CD8-positive, alpha-beta memory T cell (primary cell): ENCODE measurements around the gene ATOX1. TPM values are rescaled to one million over a fixed set of nuclear protein-coding genes. Genes with fewer than 3 reads are reported as not detected.
A peak's percentile ranks its signal among the peaks of the same experiment; 100 is the strongest.

ENCODE experiments used
- CTCF ChIA-PET: fragments of 350-600 bp; sonication (Branson Sonifier 250); formaldehyde crosslinking; loops from one replicate; lab custom pipeline; 2021; ENCODE audit warnings: antibody characterized with exemption; lab: Charles Lee
- POLR2A ChIA-PET: fragments of 350-600 bp; sonication (Branson Sonifier 250); formaldehyde crosslinking; loops from one replicate; lab custom pipeline; 2021; ENCODE audit warnings: antibody characterized with exemption; lab: Charles Lee
- DNase-seq, 5 donors: peaks; one replicate each; pipeline versions ENCODE4 v3.0.0 to v3.0.0-alpha.2; 2020 to 2022; ENCODE audit warnings: mixed read lengths in 1 of 5
- H3K27ac ChIP-seq: one replicate; pipeline ENCODE4 v1.7.0; 2013; ENCODE audit warnings: low read depth, mild to moderate bottlenecking, low read length, moderate library complexity
- H3K27me3 ChIP-seq: 2 replicates; pipeline ENCODE4 v1.7.0; 2013; ENCODE audit warnings: low read length, mild to moderate bottlenecking; ENCODE audit not compliant: insufficient read depth, poor library complexity, severe bottlenecking
- H3K36me3 ChIP-seq: 2 replicates; pipeline ENCODE4 v1.7.0; 2013; ENCODE audit warnings: mild to moderate bottlenecking, low read length, moderate library complexity; ENCODE audit not compliant: insufficient read depth
- H3K4me1 ChIP-seq: 2 replicates; pipeline ENCODE4 v1.7.0; 2013; ENCODE audit warnings: mild to moderate bottlenecking, low read length, moderate library complexity; ENCODE audit not compliant: insufficient read depth
- H3K4me3 ChIP-seq: 2 replicates; pipeline ENCODE4 v1.7.0; 2013; ENCODE audit warnings: mild to moderate bottlenecking, low read length
- H3K9me3 ChIP-seq: 2 replicates; pipeline ENCODE4 v1.7.0; 2013; ENCODE audit warnings: mild to moderate bottlenecking, low read length
- H3K27ac Mint-ChIP-seq, 8 donors: one replicate each; pipeline ENCODE4 v1.8.0; 2020 to 2021; ENCODE audit warnings: mixed read lengths in 8 of 8, mild to moderate bottlenecking in 6 of 8, inconsistent platforms in 3 of 8, moderate library complexity in 3 of 8
- H3K27me3 Mint-ChIP-seq, 2 donors: one replicate each; pipeline ENCODE4 v1.8.0; 2020 to 2021; ENCODE audit warnings: mixed read lengths in 2 of 2, mild to moderate bottlenecking in 1 of 2, moderate library complexity in 1 of 2
- H3K36me3 Mint-ChIP-seq, 3 donors: one replicate each; pipeline ENCODE4 v1.8.0; 2020 to 2021; ENCODE audit warnings: mixed read lengths in 3 of 3, inconsistent platforms in 1 of 3, mild to moderate bottlenecking in 1 of 3
- H3K4me1 Mint-ChIP-seq, 3 donors: one replicate each; pipeline ENCODE4 v1.8.0; 2020 to 2021; ENCODE audit warnings: mixed read lengths in 3 of 3, inconsistent platforms in 1 of 3, mild to moderate bottlenecking in 1 of 3
- H3K4me3 Mint-ChIP-seq, 7 donors: one replicate each; pipeline ENCODE4 v1.8.0; 2020 to 2021; ENCODE audit warnings: mixed read lengths in 7 of 7, mild to moderate bottlenecking in 6 of 7, moderate library complexity in 4 of 7, inconsistent platforms in 2 of 7
- H3K9me3 Mint-ChIP-seq, 5 donors: one replicate each; pipeline ENCODE4 v1.8.0; 2020 to 2022; ENCODE audit warnings: mixed read lengths in 5 of 5, mild to moderate bottlenecking in 3 of 5, moderate library complexity in 2 of 5, inconsistent platforms in 1 of 5
- polyA plus RNA-seq: library from polyadenylated mRNA; unstranded; fragments of 300-500 nt; fragmentation: Illumina TruSeq; gene quantifications from one replicate; pipeline ENCODE4 v1.2.3, GENCODE V29; 2021
- total RNA-seq, 2 experiments: library from RNA; stranded (reverse); gene quantifications; one replicate each; pipeline ENCODE4 v1.2.3, GENCODE V29; 2021

The ATOX1 gene
- total and polyA plus RNA-seq, 3 experiments from 2014 or later: 67.7 to 103 (median 91.0) TPM

GRCh38 chr5:151739939-151740335 is 18.5 kb downstream of the ATOX1 start:
- CTCF ChIA-PET: interaction anchor here (1.2 to 3.5 kb wide), 5 partner anchors 9 to 81 kb away, joined by 3 to 22 read pairs (median 7); no protein-coding TSS in a partner anchor
- H3K36me3 ChIP-seq: no peaks in the 10 kb centered on the region
- Mint-ChIP-seq H3K27ac (peak overlapping the region in 1 of 8 donors; percentile 71), H3K4me1 (peaks cover 17 to 25% (median 24%) of the 10 kb centered on the region in 3 donors), H3K4me3 (no peak overlapping the region), H3K27me3 (no peaks in the 10 kb centered on the region), H3K36me3 (peaks cover 3 to 63% (median 19%) of the 10 kb centered on the region in 3 donors), H3K9me3 (no peaks in the 10 kb centered on the region)
- H3K27ac ChIP-seq: no peak overlapping the region
- H3K9me3 ChIP-seq: no peaks in the 10 kb centered on the region
- POLR2A ChIA-PET: interaction anchor here (0.9 to 1.3 kb wide), 2 partner anchors 18 to 31 kb away, joined by 3 read pairs; partner anchors contain the start of gene ATOX1
- peaks cover 7% of the 10 kb centered on the region for H3K4me1 ChIP-seq
- DNase-seq: no peak
- no peaks in the 10 kb centered on the region for H3K27me3 ChIP-seq
- H3K4me3 ChIP-seq: no peak overlapping the region

- Mint-ChIP-seq H3K9me3 (no peaks in the 10 kb centered on the region), H3K4me3 (no peak overlapping the region), H3K27me3 (peaks cover 0 to 1% of the 10 kb centered on the region in 2 donors), H3K4me1 (peaks cover 14 to 20% (median 19%) of the 10 kb centered on the region in 3 donors), H3K27ac (peak overlapping the region in 1 of 8 donors; percentile 95), H3K36me3 (peaks cover 3 to 62% (median 18%) of the 10 kb centered on the region in 3 donors)
- Histone ChIP-seq H3K27me3 (no peaks in the 10 kb centered on the region), H3K36me3 (no peaks in the 10 kb centered on the region), H3K27ac (no peak overlapping the region), H3K4me3 (no peak overlapping the region), H3K9me3 (no peaks in the 10 kb centered on the region), H3K4me1 (peaks cover 5% of the 10 kb centered on the region)
- DNase-seq: no peak
- POLR2A ChIA-PET: interaction anchor here (0.9 kb wide), 1 partner anchor 19 kb away, joined by 3 read pairs; the partner anchor contains the start of gene ATOX1
- CTCF ChIA-PET: interaction anchor here (1.2 to 3.5 kb wide), 6 partner anchors 8 to 81 kb away, joined by 3 to 22 read pairs (median 6); no protein-coding TSS in a partner anchor
Observed at GRCh38 chr5:151739395-151739794, 19.0 kb downstream of the ATOX1 start.

GRCh38 chr5:151738125-151738848 is 20.1 kb downstream of the ATOX1 start:
- H3K4me3 Mint-ChIP-seq: no peak overlapping the region
- no peaks in the 10 kb centered on the region for H3K27me3 ChIP-seq
- no peak for DNase-seq
- no peak overlapping the region for H3K27ac ChIP-seq
- no peaks in the 10 kb centered on the region for H3K9me3 ChIP-seq
- peaks cover 3 to 60% (median 16%) of the 10 kb centered on the region in 3 donors for H3K36me3 Mint-ChIP-seq
- no peak overlapping the region for H3K4me3 ChIP-seq
- ChIA-PET POLR2A (no interaction called here), CTCF (interaction anchor here (1.7 to 3.5 kb wide), 2 partner anchors 14 to 42 kb away, joined by 4 to 22 read pairs; no protein-coding TSS in a partner anchor)
- peaks cover 13% of the 10 kb centered on the region in 3 donors for H3K4me1 Mint-ChIP-seq
- H3K27ac Mint-ChIP-seq: no peak overlapping the region
- H3K27me3 Mint-ChIP-seq: peaks cover 0 to 1% of the 10 kb centered on the region in 2 donors
- H3K9me3 Mint-ChIP-seq: no peaks in the 10 kb centered on the region
- peaks cover 5% of the 10 kb centered on the region for H3K4me1 ChIP-seq
- no peaks in the 10 kb centered on the region for H3K36me3 ChIP-seq

- ChIA-PET CTCF (interaction anchor here (1.7 kb wide), 1 partner anchor 41 kb away, joined by 4 read pairs; no protein-coding TSS in a partner anchor), POLR2A (no interaction called here)
- no peak overlapping the region for H3K4me3 ChIP-seq
- peaks cover 10 to 13% (median 13%) of the 10 kb centered on the region in 3 donors for H3K4me1 Mint-ChIP-seq
- H3K27ac ChIP-seq: no peak overlapping the region
- peaks cover 0 to 1% of the 10 kb centered on the region in 2 donors for H3K27me3 Mint-ChIP-seq
- H3K27ac Mint-ChIP-seq: no peak overlapping the region
- H3K4me1 ChIP-seq: peaks cover 5% of the 10 kb centered on the region
- H3K9me3 Mint-ChIP-seq: no peaks in the 10 kb centered on the region
- DNase-seq: no peak
- H3K36me3 Mint-ChIP-seq: peaks cover 4 to 56% (median 10%) of the 10 kb centered on the region in 3 donors
- no peaks in the 10 kb centered on the region for H3K27me3 ChIP-seq
- no peaks in the 10 kb centered on the region for H3K9me3 ChIP-seq
- H3K4me3 Mint-ChIP-seq: no peak overlapping the region
- no peaks in the 10 kb centered on the region for H3K36me3 ChIP-seq
Observed at GRCh38 chr5:151737431-151737830, 21.0 kb downstream of the ATOX1 start.

DNA sequence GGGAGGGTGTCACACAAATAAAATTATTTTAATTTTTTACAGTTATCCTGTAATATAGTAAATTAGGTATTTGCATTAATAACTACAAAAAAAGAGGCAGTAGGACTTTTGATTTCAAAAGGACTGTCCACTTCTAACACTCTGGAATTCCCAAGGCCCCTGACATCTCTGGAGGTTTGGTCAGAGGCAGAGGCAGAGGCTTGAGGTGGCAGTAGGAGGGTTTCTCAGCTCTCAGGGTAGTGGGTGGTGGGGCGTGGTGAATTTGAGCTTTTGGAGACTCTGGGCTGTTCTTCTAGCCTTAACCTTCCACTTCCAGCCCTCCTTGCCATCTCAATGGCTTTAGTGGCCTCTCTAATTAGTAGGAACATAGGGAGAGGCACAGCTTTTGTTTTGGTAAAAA is 22.8 kb downstream of the ATOX1 start:
- ChIA-PET POLR2A (no interaction called here), CTCF (no interaction called here)
- no peak for DNase-seq
- H3K36me3 Mint-ChIP-seq: peaks cover 7 to 49% (median 11%) of the 10 kb centered on the region in 3 donors
- H3K9me3 ChIP-seq: no peaks in the 10 kb centered on the region
- no peaks in the 10 kb centered on the region for H3K27me3 ChIP-seq
- no peaks in the 10 kb centered on the region for H3K4me1 ChIP-seq
- H3K4me3 Mint-ChIP-seq: no peak overlapping the region
- no peak overlapping the region for H3K4me3 ChIP-seq
- H3K4me1 Mint-ChIP-seq: peaks cover 7 to 8% (median 8%) of the 10 kb centered on the region in 3 donors
- no peak overlapping the region for H3K27ac ChIP-seq
- H3K27ac Mint-ChIP-seq: no peak overlapping the region
- H3K9me3 Mint-ChIP-seq: no peaks in the 10 kb centered on the region
- peaks cover 0 to 1% of the 10 kb centered on the region in 2 donors for H3K27me3 Mint-ChIP-seq
- no peaks in the 10 kb centered on the region for H3K36me3 ChIP-seq

GRCh38 chr5:151734064-151734408 is 24.4 kb downstream of the ATOX1 start:
- H3K27ac Mint-ChIP-seq: no peak overlapping the region
- Histone ChIP-seq H3K36me3 (no peaks in the 10 kb centered on the region), H3K4me3 (no peak overlapping the region), H3K27ac (no peak overlapping the region), H3K9me3 (no peaks in the 10 kb centered on the region), H3K27me3 (no peaks in the 10 kb centered on the region), H3K4me1 (no peaks in the 10 kb centered on the region)
- H3K4me1 Mint-ChIP-seq: no peaks in the 10 kb centered on the region
- peaks cover 0 to 1% of the 10 kb centered on the region in 2 donors for H3K27me3 Mint-ChIP-seq
- DNase-seq: no peak
- H3K4me3 Mint-ChIP-seq: no peak overlapping the region
- ChIA-PET CTCF (no interaction called here), POLR2A (no interaction called here)
- H3K9me3 Mint-ChIP-seq: peaks cover 3 to 12% (median 8%) of the 10 kb centered on the region in 5 donors
- peaks cover 16 to 55% (median 21%) of the 10 kb centered on the region in 3 donors for H3K36me3 Mint-ChIP-seq

GRCh38 chr5:151733358-151734063 is 24.9 kb downstream of the ATOX1 start:
- no peaks in the 10 kb centered on the region for H3K4me1 Mint-ChIP-seq
- POLR2A ChIA-PET: no interaction called here
- CTCF ChIA-PET: no interaction called here
- H3K27me3 Mint-ChIP-seq: peaks cover 0 to 1% of the 10 kb centered on the region in 2 donors
- H3K27ac ChIP-seq: no peak overlapping the region
- H3K9me3 Mint-ChIP-seq: peaks cover 3 to 12% (median 8%) of the 10 kb centered on the region in 5 donors
- no peak overlapping the region for H3K4me3 Mint-ChIP-seq
- no peaks in the 10 kb centered on the region for H3K27me3 ChIP-seq
- H3K9me3 ChIP-seq: no peaks in the 10 kb centered on the region
- no peak overlapping the region for H3K4me3 ChIP-seq
- H3K36me3 Mint-ChIP-seq: peaks cover 15 to 54% (median 21%) of the 10 kb centered on the region in 3 donors
- H3K36me3 ChIP-seq: no peaks in the 10 kb centered on the region
- no peaks in the 10 kb centered on the region for H3K4me1 ChIP-seq
- no peak for DNase-seq
- peak overlapping the region in 1 of 8 donors; percentile 18 for H3K27ac Mint-ChIP-seq
